Calu3 (cell line): ENCODE data around the gene LETMD1. TPM values are rescaled to one million over a fixed set of nuclear protein-coding genes. Genes with fewer than 3 reads are reported as not detected.

Experiments used
- BruUV-seq: library from RNA; stranded (reverse); fragments of 400-500 nt; replicated peaks from 2 replicates; lab custom pipeline; 2021; lab: Mats Ljungman, UMichigan
- CTCF ChIA-PET: fragments of 300-600 bp; sonication (Branson Sonifier 250); formaldehyde crosslinking; loops from one replicate; lab custom pipeline; 2022; ENCODE audit warnings: antibody characterized with exemption; lab: Charles Lee
- DNase-seq: peaks from one replicate; pipeline ENCODE4 v3.0.0; 2022
- H3K27ac Mint-ChIP-seq: one replicate; pipeline ENCODE4 v1.8.0; 2022; ENCODE audit warnings: mixed read lengths; ENCODE audit not compliant: unreplicated experiment
- H3K27me3 Mint-ChIP-seq: one replicate; pipeline ENCODE4 v1.8.0; 2022; ENCODE audit warnings: mixed read lengths; ENCODE audit not compliant: unreplicated experiment
- H3K36me3 Mint-ChIP-seq: one replicate; pipeline ENCODE4 v1.8.0; 2022; ENCODE audit warnings: mild to moderate bottlenecking, moderate library complexity, mixed read lengths; ENCODE audit not compliant: insufficient read depth, unreplicated experiment
- H3K4me1 Mint-ChIP-seq: one replicate; pipeline ENCODE4 v1.8.0; 2022; ENCODE audit warnings: mild to moderate bottlenecking, low read depth, mixed read lengths; ENCODE audit not compliant: unreplicated experiment
- H3K4me3 Mint-ChIP-seq: one replicate; pipeline ENCODE4 v1.8.0; 2022; ENCODE audit warnings: mild to moderate bottlenecking, low read depth, moderate library complexity, mixed read lengths; ENCODE audit not compliant: unreplicated experiment
- H3K9me3 Mint-ChIP-seq: one replicate; pipeline ENCODE4 v1.8.0; 2022; ENCODE audit warnings: low read depth, mixed read lengths; ENCODE audit not compliant: unreplicated experiment
- intact Hi-C: fragments of 100-400 bp; cut with micrococcal nuclease; formaldehyde crosslinking; loops from one replicate; pipeline ENCODE4 v1.10.0; 2022; ENCODE audit not compliant: unreplicated experiment
- total RNA-seq: library from RNA; stranded (reverse); gene quantifications from 2 replicates; pipeline ENCODE4 v1.2.3, GENCODE V29; 2022
- TF ChIP-seq, protein P1 (sequence below): fragments of 200-600 bp; IDR thresholded peaks from one replicate; pipeline ENCODE4 v1.8.0; 2022; ENCODE audit warnings: antibody characterized with exemption; ENCODE audit not compliant: unreplicated experiment

LETMD1 gene
- total RNA-seq, 1 experiment from 2014 or later: 41.6 TPM

DNA sequence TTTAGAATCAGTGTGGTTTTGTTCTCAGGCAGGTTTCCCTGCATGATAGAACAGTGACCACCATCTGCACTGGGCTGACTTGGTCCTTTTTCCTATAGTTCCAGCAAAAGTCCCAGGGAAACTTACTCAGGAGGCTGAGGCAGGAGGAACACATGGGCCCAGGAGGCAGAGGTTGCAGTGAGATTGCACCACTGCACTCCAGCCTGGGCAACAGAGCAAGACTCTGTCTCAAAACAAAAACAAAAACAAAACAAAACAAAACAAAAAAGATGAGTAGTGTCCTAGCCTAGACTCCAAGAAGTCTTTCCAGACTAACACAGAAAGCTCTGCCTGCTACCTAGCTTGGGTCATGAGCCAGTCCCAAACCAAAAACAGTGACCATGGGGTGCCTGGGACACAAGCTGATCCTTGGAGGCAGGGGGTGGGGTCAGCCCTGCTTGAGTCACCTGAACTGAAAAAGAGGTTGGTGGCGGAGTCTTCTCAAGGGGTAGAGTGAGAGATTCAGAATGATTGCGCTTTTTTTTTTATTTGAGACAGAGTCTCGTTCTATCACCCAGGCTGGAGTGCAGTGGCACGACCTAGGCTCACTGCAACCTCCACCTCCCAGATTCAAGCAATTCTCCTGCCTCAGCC is 14.6 kb upstream of the LETMD1 start:
- no peaks in the 10 kb centered on the region for H3K9me3 Mint-ChIP-seq
- no peak for DNase-seq
- no peak overlapping the region for H3K27ac Mint-ChIP-seq
- no peaks in the 10 kb centered on the region for H3K27me3 Mint-ChIP-seq
- TF ChIP-seq, protein P1, sequence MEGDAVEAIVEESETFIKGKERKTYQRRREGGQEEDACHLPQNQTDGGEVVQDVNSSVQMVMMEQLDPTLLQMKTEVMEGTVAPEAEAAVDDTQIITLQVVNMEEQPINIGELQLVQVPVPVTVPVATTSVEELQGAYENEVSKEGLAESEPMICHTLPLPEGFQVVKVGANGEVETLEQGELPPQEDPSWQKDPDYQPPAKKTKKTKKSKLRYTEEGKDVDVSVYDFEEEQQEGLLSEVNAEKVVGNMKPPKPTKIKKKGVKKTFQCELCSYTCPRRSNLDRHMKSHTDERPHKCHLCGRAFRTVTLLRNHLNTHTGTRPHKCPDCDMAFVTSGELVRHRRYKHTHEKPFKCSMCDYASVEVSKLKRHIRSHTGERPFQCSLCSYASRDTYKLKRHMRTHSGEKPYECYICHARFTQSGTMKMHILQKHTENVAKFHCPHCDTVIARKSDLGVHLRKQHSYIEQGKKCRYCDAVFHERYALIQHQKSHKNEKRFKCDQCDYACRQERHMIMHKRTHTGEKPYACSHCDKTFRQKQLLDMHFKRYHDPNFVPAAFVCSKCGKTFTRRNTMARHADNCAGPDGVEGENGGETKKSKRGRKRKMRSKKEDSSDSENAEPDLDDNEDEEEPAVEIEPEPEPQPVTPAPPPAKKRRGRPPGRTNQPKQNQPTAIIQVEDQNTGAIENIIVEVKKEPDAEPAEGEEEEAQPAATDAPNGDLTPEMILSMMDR: no peak
- H3K36me3 Mint-ChIP-seq: peaks cover 3% of the 10 kb centered on the region
- CTCF ChIA-PET: interaction anchor here (0.7 kb wide), 1 partner anchor 294 kb away, joined by 3 read pairs; no protein-coding TSS in a partner anchor
- intact Hi-C loops: no loop called here
- no peak overlapping the region for H3K4me3 Mint-ChIP-seq
- no TSS peak for BruUV-seq
- peaks cover 18% of the 10 kb centered on the region for H3K4me1 Mint-ChIP-seq

DNA sequence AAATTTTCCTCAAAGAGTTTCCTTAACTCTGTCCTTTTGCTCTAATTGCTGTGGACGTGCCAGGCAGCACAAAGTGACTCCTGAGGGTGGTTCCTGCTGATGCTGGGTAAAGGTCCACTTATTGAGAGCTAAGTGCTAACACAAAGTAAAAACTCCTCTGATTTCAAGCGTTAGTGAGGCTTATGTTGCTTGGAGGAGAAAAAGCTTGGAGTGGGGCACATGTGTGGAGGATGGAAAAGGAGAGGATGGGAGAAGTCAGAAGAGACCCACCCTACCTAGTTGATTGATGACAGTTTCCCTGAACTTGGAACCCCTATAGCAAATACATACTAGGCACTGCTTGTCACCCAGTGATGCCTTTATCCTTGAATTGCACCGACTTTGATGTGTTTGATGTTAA is 11.8 kb upstream of the LETMD1 start:
- no peaks in the 10 kb centered on the region for H3K9me3 Mint-ChIP-seq
- H3K27ac Mint-ChIP-seq: no peak overlapping the region
- H3K4me1 Mint-ChIP-seq: peaks cover 16% of the 10 kb centered on the region
- no peaks in the 10 kb centered on the region for H3K36me3 Mint-ChIP-seq
- TF ChIP-seq, protein P1: no peak
- DNase-seq: no peak
- no peak overlapping the region for H3K4me3 Mint-ChIP-seq
- intact Hi-C loops: no loop called here
- no peaks in the 10 kb centered on the region for H3K27me3 Mint-ChIP-seq
- CTCF ChIA-PET: no interaction called here
- no TSS peak for BruUV-seq

DNA sequence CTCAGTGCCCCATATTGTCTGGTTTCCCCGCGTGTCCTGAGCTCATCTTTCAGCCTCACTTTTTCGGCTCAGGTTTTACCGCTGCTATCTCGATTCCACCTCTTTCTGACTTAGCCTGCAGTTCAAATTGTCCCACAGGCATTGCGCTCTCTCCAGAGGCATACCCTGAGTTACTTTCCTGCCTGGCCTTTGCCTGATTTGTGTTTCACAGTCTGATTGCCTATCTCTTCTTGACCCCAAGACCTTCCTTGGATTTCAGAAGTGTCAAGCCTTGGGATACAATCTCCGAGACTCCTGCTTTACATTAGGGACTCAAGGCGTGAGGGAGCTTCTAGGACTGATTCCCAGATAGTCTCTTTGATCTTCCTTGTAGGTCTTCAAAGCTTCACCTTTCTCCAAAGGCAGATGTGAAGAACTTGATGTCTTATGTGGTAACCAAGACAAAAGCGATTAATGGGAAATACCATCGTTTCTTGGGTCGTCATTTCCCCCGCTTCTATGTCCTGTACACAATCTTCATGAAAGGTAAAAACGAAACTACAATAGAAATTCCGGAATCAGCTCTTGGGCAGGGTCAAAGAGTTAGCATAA is 629 bp downstream of the LETMD1 start:
- intact Hi-C loops: no loop called here
- TSS peak; percentile 73 for BruUV-seq
- CTCF ChIA-PET: interaction anchor here (0.8 kb wide), 1 partner anchor 50 kb away, joined by 4 read pairs; no protein-coding TSS in a partner anchor

DNA sequence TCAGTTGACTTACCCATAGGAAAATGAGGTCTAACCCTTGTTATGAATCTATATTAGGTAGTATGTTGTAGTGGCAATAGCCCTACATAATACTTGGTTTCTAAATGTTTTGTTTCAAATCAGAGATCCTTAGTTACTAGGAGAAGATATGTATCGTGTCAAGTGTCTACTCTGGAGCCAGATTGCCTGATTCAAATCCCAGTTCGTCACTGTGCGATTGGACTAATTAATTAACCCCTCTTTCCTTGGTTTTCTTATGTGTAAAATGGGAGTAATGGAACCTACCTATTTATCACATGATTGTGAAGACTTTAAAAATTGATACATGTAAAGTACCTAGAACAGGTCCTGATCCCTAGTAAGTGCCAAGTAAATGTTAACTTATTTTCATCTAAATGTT is 1.4 kb downstream of the LETMD1 start:
- Mint-ChIP-seq H3K27ac (no peak overlapping the region), H3K4me1 (no peaks in the 10 kb centered on the region), H3K27me3 (no peaks in the 10 kb centered on the region), H3K9me3 (no peaks in the 10 kb centered on the region), H3K4me3 (peak overlapping the region; percentile 88), H3K36me3 (peaks cover 25% of the 10 kb centered on the region)
- DNase-seq: no peak
- no TSS peak for BruUV-seq
- TF ChIP-seq, protein P1: no peak
- CTCF ChIA-PET: no interaction called here
- intact Hi-C loops: no loop called here

More for the DNA sequence above, 629 bp downstream of the LETMD1 start:
- no peak for DNase-seq
- Mint-ChIP-seq H3K9me3 (no peaks in the 10 kb centered on the region), H3K27ac (peak overlapping the region; percentile 96), H3K36me3 (peaks cover 25% of the 10 kb centered on the region), H3K4me1 (no peaks in the 10 kb centered on the region), H3K4me3 (peak overlapping the region; percentile 88), H3K27me3 (no peaks in the 10 kb centered on the region)
- TF ChIP-seq, protein P1: no peak
